ENCODE measurements around the gene VEZF1. TPM values are rescaled to one million over a fixed set of nuclear protein-coding genes. Genes with fewer than 3 reads are reported as not detected.

The VEZF1 gene
- total and polyA plus RNA-seq, 2 donors (not counting 3 experiments of a cell fraction or from before 2014, with no cell fraction given): 27.8 to 59.0 TPM

DNA sequence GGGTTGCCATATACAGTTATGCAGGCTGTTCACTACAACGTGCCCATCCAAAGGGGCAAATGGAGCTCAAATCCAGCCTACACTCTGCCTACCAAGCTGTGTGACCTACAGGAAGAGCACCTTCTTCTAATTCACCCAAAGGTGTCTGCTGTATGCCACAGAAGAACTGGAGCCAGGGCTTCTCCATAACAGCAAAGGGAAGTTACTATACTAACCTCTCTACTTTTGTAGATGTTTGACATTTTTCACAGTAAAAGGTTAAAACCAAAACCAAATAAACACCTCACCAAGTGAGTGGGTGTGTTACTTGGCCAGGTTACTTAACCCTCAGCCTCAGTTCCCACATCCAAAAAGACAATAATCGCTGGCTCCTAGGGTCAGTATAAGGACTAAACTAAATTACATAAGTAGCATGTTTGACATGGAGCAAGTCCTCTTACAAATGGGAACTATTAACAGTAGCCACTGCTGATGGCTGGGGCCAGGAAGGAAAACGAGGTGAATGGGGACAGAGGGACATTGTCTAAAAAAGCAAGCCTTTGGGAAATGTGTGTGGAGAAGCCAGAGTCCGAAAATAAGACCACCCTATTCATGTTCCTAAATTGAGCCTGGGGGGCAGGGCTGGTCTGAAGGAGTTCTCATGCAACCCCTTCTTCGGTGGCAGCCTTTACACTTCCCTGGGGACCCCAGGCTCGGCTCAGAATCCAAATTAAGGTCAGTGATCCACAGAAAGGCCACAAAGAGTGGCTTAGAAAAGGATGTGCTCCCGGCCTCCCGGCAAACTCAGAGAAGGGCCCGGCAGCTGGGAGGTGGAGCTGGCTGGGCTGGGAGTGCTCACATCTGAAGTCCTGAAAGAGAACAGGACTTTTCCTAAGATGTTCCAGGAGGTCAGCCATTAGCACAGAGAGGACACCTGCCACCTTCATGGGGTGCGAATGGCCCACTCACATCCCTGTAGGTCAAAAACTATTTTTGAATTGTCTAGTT lies 46.4 kb downstream of the VEZF1 start:
- Histone ChIP-seq H3K9ac (replicated peaks; ENCODE audit: extremely low read depth, insufficient read depth, low read length) (no peak overlapping the region), H4K20me1 (replicated peaks; ENCODE audit: control insufficient read depth, extremely low read depth, insufficient read depth, low read length) (no peaks in the 10 kb centered on the region), H3K9me1 (replicated peaks; ENCODE audit: control insufficient read depth, extremely low read depth, insufficient read depth, low read length) (no peaks in the 10 kb centered on the region), H3K27me3 (ENCODE audit: control insufficient read depth in 2 of 2, insufficient read depth in 2 of 2, low read length in 2 of 2) (no peaks in the 10 kb centered on the region), H3K36me3 (ENCODE audit: control insufficient read depth in 2 of 2, extremely low read depth in 1 of 2, insufficient read depth in 2 of 2, low read length in 2 of 2) (no peaks in the 10 kb centered on the region), H3K4me2 (ENCODE audit: insufficient read depth, low read length) (no peak overlapping the region), H3K9me3 (replicated peaks; ENCODE audit: control insufficient read depth, insufficient read depth, low read length) (no peaks in the 10 kb centered on the region), H2AFZ (ENCODE audit: low read depth, low read length) (no peak overlapping the region), H3K4me3 (replicated peaks in 1 of 3; ENCODE audit: insufficient read depth in 1 of 3, low read depth in 1 of 3, low read length in 3 of 3) (no peak overlapping the region), H3K79me2 (ENCODE audit: control insufficient read depth, insufficient read depth, low read length) (no peaks in the 10 kb centered on the region), H3K4me1 (ENCODE audit: control insufficient read depth, extremely low read depth, insufficient read depth, low read length) (peaks cover 2% of the 10 kb centered on the region), H3K27ac (ENCODE audit: insufficient read depth, low read depth, low read length) (no peak overlapping the region)
- POLR2A ChIA-PET: interaction anchor here (0.6 kb wide), 1 partner anchor 81 kb away, joined by 4 read pairs; no protein-coding TSS in a partner anchor
- no peak for TF ChIP-seq FOS (IDR thresholded peaks at IDR 0.05; ENCODE audit: borderline replicate concordance, insufficient read depth, low read length)
- no peak for TF ChIP-seq EZH2 (IDR thresholded peaks at IDR 0.05; ENCODE audit: borderline replicate concordance, low read depth, low read length, severe bottlenecking)
- TF ChIP-seq GATA2 (IDR thresholded peaks at IDR 0.05; ENCODE audit: insufficient read depth, insufficient read length, low read depth, low read length): no peak
- TF ChIP-seq POLR2AphosphoS5 (IDR thresholded peaks at IDR 0.05; ENCODE audit: insufficient read depth, low read depth, low read length): no peak
- TF ChIP-seq JUN (IDR thresholded peaks at IDR 0.05; ENCODE audit: borderline replicate concordance, insufficient read depth, insufficient read length, low read depth): no peak
- no peak for TF ChIP-seq POLR2A (IDR thresholded peaks at IDR 0.05; ENCODE audit: low read depth, low read length)
- TF ChIP-seq, protein P1, sequence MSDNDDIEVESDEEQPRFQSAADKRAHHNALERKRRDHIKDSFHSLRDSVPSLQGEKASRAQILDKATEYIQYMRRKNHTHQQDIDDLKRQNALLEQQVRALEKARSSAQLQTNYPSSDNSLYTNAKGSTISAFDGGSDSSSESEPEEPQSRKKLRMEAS (IDR thresholded peaks at IDR 0.05; ENCODE audit: insufficient read depth, insufficient read length): no peak
- TF ChIP-seq, protein P2, sequence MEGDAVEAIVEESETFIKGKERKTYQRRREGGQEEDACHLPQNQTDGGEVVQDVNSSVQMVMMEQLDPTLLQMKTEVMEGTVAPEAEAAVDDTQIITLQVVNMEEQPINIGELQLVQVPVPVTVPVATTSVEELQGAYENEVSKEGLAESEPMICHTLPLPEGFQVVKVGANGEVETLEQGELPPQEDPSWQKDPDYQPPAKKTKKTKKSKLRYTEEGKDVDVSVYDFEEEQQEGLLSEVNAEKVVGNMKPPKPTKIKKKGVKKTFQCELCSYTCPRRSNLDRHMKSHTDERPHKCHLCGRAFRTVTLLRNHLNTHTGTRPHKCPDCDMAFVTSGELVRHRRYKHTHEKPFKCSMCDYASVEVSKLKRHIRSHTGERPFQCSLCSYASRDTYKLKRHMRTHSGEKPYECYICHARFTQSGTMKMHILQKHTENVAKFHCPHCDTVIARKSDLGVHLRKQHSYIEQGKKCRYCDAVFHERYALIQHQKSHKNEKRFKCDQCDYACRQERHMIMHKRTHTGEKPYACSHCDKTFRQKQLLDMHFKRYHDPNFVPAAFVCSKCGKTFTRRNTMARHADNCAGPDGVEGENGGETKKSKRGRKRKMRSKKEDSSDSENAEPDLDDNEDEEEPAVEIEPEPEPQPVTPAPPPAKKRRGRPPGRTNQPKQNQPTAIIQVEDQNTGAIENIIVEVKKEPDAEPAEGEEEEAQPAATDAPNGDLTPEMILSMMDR (IDR thresholded peaks at IDR 0.05; ENCODE audit: extremely low read depth in 1 of 2, insufficient read depth in 1 of 2, low read depth in 1 of 2, low read length in 2 of 2): no peak
- no peak for TF ChIP-seq MYC (IDR thresholded peaks at IDR 0.05; ENCODE audit: low read depth, low read length)
- CTCF ChIA-PET: interaction anchor here (1.2 to 1.9 kb wide), 3 partner anchors 11 to 38 kb away, joined by 3 to 10 read pairs (median 4); partner anchors contain the start of gene CUEDC1
- no peak for DNase-seq (ENCODE audit: low read depth, low spot score)
- dilution Hi-C loops (cut with MboI; ENCODE audit: extremely low pct_ligation_motif_present, low sequenced_read_pairs): no loop called here
- no peak for FAIRE-seq
- no TSS peak for BruUV-seq (replicated peaks)
- intact Hi-C loops (cut with micrococcal nuclease): no loop called here

Data from endothelial cell of umbilical vein (primary cell).